Anterior cingulate cortex (tissue), 58 donors: ENCODE measurements around the gene CEP192.
"Not testable (repeated sequence)": the region's sequence is repeated elsewhere in the genome, so short reads cannot be mapped to it uniquely, and the experiment has no call there.

Source experiments
- DNase-seq, 58 donors: peaks; one replicate each; lab custom pipeline; 2025; lab: John Stamatoyannopoulos, UW

CEP192 gene

GRCh38 chr18:13095466-13095865 lies 104.3 kb downstream of the CEP192 start:
- DNase-seq: no peak

- no peak for DNase-seq
Measured at GRCh38 chr18:13096232-13096631, 105.1 kb downstream of the CEP192 start.

GRCh38 chr18:13096719-13097118 lies 105.6 kb downstream of the CEP192 start:
- no peak for DNase-seq

- not testable (repeated sequence) for DNase-seq
Measured at GRCh38 chr18:13098104-13098503, 106.9 kb downstream of the CEP192 start.

GRCh38 chr18:13099113-13099512 lies 108.0 kb downstream of the CEP192 start:
- no peak for DNase-seq

- DNase-seq: no peak
Measured at GRCh38 chr18:13100942-13101658, 109.9 kb downstream of the CEP192 start.

GRCh38 chr18:13101659-13102197 lies 110.6 kb downstream of the CEP192 start:
- no peak for DNase-seq

GRCh38 chr18:13103366-13103765 lies 112.2 kb downstream of the CEP192 start:
- DNase-seq: no peak

GRCh38 chr18:13105059-13105458 lies 113.9 kb downstream of the CEP192 start:
- DNase-seq: no peak

- no peak for DNase-seq
Measured at GRCh38 chr18:13107074-13107473, 115.9 kb downstream of the CEP192 start.

- no peak for DNase-seq
Measured at GRCh38 chr18:13108330-13108729, 117.2 kb downstream of the CEP192 start.

GRCh38 chr18:13110559-13110958 lies 119.4 kb downstream of the CEP192 start:
- no peak for DNase-seq

GRCh38 chr18:13112982-13113381 lies 121.8 kb downstream of the CEP192 start:
- peak in 45 of 58 donors; percentile 4 to 77 (median 40) for DNase-seq

GRCh38 chr18:13120255-13120654 lies 129.1 kb downstream of the CEP192 start:
- DNase-seq: no peak

GRCh38 chr18:13120983-13121441 lies 129.8 kb downstream of the CEP192 start:
- peak in 2 of 58 donors; percentile 11 to 41 for DNase-seq

- DNase-seq: peak in 1 of 58 donors; percentile 15
Measured at GRCh38 chr18:13124411-13124810, 133.2 kb downstream of the CEP192 start.

- no peak for DNase-seq
Measured at GRCh38 chr18:13125191-13125590, 134.0 kb downstream of the CEP192 start.

GRCh38 chr18:13126966-13127598 lies 135.9 kb downstream of the CEP192 start:
- no peak for DNase-seq

GRCh38 chr18:13131283-13131682 lies 140.1 kb downstream of the CEP192 start:
- no peak for DNase-seq

- DNase-seq: no peak
Measured at GRCh38 chr18:13134551-13135401, 143.6 kb downstream of the CEP192 start.
